NCI-H1092 (cell line): ENCODE results near the gene PRAMEF33.
A peak's percentile ranks its signal among the peaks of the same experiment; 100 is the strongest.
"Not testable (repeated sequence)": the region's sequence is repeated elsewhere in the genome, so short reads cannot be mapped to it uniquely, and the experiment has no call there.

Experiments
- DNase-seq: peaks from one replicate; lab custom pipeline; 2025; lab: John Stamatoyannopoulos, UW

PRAMEF33 gene, protein sequence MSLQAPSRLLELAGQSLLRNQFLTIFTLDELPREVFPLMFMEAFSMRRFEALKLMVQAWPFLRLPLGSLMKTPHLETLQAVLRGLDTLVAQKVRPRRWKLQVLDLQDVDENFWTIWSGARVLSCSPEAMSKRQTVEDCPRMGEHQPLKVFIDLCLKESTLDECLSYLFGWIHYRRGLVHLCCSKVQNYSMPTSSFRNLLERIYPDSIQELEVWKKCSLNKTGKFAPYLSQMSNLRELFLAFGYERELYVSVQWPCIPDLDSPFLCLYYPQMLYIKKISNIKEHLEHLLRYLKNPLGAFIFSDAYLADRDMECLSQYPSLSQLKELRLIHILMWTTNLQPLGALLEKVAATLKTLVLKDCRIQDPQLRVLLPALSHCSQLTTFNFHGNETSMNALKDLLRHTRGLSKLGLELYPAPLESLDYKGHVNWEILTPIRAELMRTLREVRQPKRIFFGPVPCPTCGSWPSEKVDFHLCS

GRCh38 chr1:13303239-13303638 lies at the start of gene PRAMEF33:
TSS of gene PRAMEF33 (plus strand) at chr1:13303539. CDS start at chr1:13305955, 2,416 bp downstream.
- not testable (repeated sequence) for DNase-seq

- not testable (repeated sequence) for DNase-seq
Measured at GRCh38 chr1:13253898-13254297, 49.4 kb upstream of the PRAMEF33 start, which contains the start of gene PRAMEF5. TSS of gene PRAMEF5 (plus strand) at chr1:13254198. CDS start at chr1:13259269, 5,071 bp downstream.

- DNase-seq, result not testable (repeated sequence)
Measured at GRCh38 chr1:13265124-13265523, 38.2 kb upstream of the PRAMEF33 start.

GRCh38 chr1:13277016-13277415 lies 26.3 kb upstream of the PRAMEF33 start:
- not testable (repeated sequence) for DNase-seq

DNA sequence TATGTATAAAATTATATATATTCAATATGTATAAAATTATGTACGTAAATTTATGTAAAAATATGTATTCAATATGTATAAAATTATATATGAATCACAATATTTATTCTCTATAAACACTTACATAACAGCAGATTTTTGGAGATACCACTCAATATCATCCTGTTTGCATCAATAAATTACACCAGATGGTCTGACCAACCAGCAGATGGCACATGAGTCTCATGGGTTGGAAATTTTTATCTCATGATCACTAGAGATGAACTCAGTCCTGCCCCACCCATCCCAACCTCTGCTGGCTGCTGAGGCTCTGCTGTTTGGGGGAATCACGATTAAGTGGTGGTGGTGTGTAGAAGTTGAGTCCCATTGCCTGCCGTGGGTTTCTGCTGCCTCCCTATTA lies 23.7 kb upstream of the PRAMEF33 start:
- not testable (repeated sequence) for DNase-seq

DNA sequence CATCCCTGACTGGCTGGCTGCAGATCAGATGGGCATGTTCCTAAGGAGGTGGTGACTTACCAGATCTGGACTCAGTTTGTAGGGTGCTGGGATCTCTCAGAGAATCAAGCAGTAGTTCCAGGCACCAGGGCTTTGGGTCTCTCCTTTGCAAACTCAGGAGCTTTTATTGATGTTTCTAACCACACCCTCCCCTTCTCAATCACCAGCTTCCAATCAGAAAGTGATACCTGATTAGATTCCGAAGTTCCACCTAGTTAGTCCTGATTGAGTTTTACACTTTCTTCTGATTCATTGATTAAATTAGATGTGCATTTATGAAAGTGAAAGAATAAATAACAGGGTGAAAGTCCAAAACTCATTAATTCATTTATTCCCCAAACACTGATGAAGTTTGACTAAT lies 18.3 kb upstream of the PRAMEF33 start, which contains the start of gene PRAMEF8:
PRAMEF8 (minus strand) TSS at position 101 of the 400 bp plus-strand sequence. CDS start 1,046 bp downstream, outside the sequence.
- not testable (repeated sequence) for DNase-seq

- DNase-seq, result not testable (repeated sequence)
Measured at GRCh38 chr1:13289030-13289429, 14.3 kb upstream of the PRAMEF33 start.

DNA sequence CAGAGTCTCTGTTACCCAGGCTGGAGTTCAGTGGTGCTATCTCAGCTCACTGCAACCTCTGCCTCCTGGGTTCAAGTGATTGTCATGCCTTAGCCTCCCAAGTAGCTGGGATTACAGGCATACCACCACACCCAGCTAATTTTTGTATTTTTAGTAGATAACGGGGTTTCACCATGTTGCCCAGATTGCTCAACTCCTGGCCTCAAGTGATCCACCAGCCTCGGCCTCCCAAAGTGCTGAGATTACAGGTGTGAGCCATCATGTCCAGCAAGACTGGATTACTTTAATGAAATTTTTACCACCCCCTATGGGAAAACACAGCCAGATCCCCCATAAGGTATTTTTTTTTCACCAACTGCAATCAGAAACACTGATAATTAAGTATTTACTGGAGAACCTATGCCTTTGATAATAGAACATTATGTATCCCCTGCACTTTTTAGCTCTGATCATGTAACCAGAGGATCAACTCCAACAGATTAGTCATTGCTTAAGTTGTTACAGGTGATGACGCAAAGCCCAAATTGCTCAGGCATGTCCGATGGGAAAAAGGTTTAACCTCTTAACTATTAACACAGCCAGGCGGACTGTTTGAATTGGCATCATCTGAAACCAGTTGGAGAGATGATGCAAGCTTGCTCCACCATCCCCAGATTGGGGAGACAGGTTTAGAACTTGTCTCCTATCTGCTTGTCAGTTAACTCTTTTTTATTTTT lies 6.0 kb upstream of the PRAMEF33 start:
- not testable (repeated sequence) for DNase-seq

GRCh38 chr1:13298699-13299098 lies 4.6 kb upstream of the PRAMEF33 start:
- not testable (repeated sequence) for DNase-seq

- DNase-seq, result not testable (repeated sequence)
Measured at GRCh38 chr1:13302197-13302596, 1.1 kb upstream of the PRAMEF33 start.

GRCh38 chr1:13315281-13315680 lies 11.9 kb downstream of the PRAMEF33 start, which contains the start of gene PRAMEF15:
TSS of gene PRAMEF15 (plus strand) at chr1:13315581. CDS start at chr1:13318408, 2,827 bp downstream.
- DNase-seq, result not testable (repeated sequence)

DNA sequence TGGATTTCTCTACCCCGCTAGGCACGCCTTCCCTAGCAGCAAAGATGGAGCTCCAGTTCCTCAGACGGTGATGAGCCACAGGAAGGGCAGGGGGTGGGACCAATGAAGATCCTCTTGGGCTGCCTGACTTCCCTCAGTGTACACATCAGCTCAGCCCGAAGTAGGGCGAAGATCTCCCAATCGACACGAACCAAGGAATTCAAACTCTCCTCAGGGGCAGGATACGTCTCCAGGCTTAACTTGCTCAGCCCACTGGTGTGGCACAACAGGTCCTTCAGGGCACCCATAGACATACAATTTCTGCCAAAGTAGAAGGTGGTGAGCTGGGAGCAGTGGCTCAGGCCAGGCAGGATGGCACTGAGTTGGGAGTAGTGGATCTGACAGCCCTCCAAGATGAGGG lies 39.2 kb downstream of the PRAMEF33 start:
- not testable (repeated sequence) for DNase-seq

DNA sequence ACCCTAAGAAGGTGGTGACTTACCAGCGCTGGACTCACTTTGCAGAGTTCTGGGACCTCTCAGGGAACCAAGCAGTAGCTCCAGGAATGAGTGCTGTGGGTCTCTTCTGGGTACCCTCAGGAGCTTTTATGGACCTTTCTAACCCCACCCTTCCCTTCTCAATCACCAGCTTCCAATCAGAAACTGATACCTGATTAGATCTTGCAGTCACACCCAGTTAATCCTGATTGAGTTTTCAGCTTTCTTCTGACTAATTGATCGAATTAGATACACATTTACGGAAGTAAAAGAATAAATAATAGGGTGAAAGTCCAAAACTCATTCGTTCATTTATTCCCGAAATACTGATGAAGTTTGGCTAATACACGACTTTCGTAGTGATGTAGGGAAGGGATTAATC lies 43.7 kb downstream of the PRAMEF33 start, which contains the start of gene PRAMEF14:
PRAMEF14 (minus strand) TSS at position 101 of the 400 bp plus-strand sequence. CDS start 1,820 bp downstream, outside the sequence.
- not testable (repeated sequence) for DNase-seq

GRCh38 chr1:13353476-13353875 lies 50.1 kb downstream of the PRAMEF33 start:
- DNase-seq, result not testable (repeated sequence)

- not testable (repeated sequence) for DNase-seq
Measured at GRCh38 chr1:13354475-13354874, 51.1 kb downstream of the PRAMEF33 start.

GRCh38 chr1:13356774-13357173 lies 53.4 kb downstream of the PRAMEF33 start:
- DNase-seq, result peak; percentile 26
